Measurements from ENCODE around the gene SNRPB.

SNRPB gene

GRCh38 chr20:2418388-2418787 lies 52.2 kb downstream of the SNRPB start:
- DNase-seq, result no peak

DNA sequence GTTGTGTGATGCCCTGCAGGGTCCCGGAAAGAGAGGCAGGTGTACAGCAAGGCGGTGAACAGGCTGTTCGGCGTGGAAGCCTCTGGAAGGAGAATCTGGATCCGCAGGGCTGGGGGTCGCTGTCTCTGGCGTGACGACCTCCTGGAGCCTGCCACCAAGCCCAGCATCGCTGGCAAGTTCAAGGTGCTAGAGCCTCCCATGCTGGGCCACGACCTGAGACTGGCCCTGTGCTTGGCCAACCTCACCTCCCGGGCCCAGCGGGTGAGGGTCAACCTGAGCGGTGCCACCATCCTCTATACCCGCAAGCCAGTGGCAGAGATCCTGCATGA lies 53.4 kb downstream of the SNRPB start:
- DNase-seq, result no peak

- DNase-seq, result no peak
These were observed 53.9 kb downstream of the SNRPB start for GRCh38 chr20:2416541-2417212.

Data from CD4-positive, alpha-beta T cell treated with Interleukin-17A for 1 hour (primary cell).